Measurements from ENCODE around the gene MISP3. TPM values are rescaled to one million over a fixed set of nuclear protein-coding genes. Genes with fewer than 3 reads are reported as not detected.

The MISP3 gene
- total and polyA plus RNA-seq, 2 of the 8 experiments (the other 6 are each of a cell fraction or from before 2014, with no cell fraction given), result 0.74 to 1.4 TPM

GRCh38 chr19:14073261-14073924, 807 bp downstream of the MISP3 start (continued):
- TF ChIP-seq CHD7 (IDR thresholded peaks at IDR 0.05; ENCODE audit: insufficient replicate concordance, low read length) (no peak), HDAC6 (IDR thresholded peaks at IDR 0.05; ENCODE audit: low read depth, low read length) (no peak), E2F6 (IDR thresholded peaks at IDR 0.05) (peak; percentile 48), KDM5A (IDR thresholded peaks at IDR 0.05; ENCODE audit: low read length) (no peak), SRF (IDR thresholded peaks at IDR 0.05; ENCODE audit: low read depth, low read length) (no peak), CHD1 (IDR thresholded peaks at IDR 0.05; ENCODE audit: low read depth, low read length) (no peak), TBP (IDR thresholded peaks at IDR 0.05; ENCODE audit: low read depth, low read length) (peak; percentile 9; the same call in 1 of the 2 replicates), RBBP5 (IDR thresholded peaks at IDR 0.05; ENCODE audit: borderline replicate concordance, low read depth, low read length) (peak; percentile 43; the same call in 1 of the 2 replicates), ZNF274 (IDR thresholded peaks at IDR 0.05; ENCODE audit: borderline replicate concordance, extremely low read depth, low read length) (no peak), TAF1 (IDR thresholded peaks at IDR 0.05; ENCODE audit: low read depth, low read length) (no peak)
